ENCODE results near the gene SHOC2.

SHOC2 gene

GRCh38 chr10:110992006-110992800, 72.8 kb downstream of the SHOC2 start:
- Histone ChIP-seq H3K9me3 (ENCODE audit: insufficient read depth, low read depth, low read length) (no peaks in the 10 kb centered on the region), H3K36me3 (ENCODE audit: insufficient read depth, low read length) (0 out of 2 replicates have a peak, but pooled peaks cover 5% of the 10 kb centered on the region), H3K27me3 (ENCODE audit: insufficient read depth, low read length) (no peaks in the 10 kb centered on the region), H3K27ac (ENCODE audit: low read depth, low read length) (no peak overlapping the region), H3K4me1 (ENCODE audit: insufficient read depth, low read length) (0 out of 2 replicates have a peak, but pooled peaks cover 8% of the 10 kb centered on the region), H3K9ac (ENCODE audit: low read depth, low read length) (no peak overlapping the region), H3K4me3 (ENCODE audit: low read length) (no peak overlapping the region)
- 94% methylated on average over 3 of the region's 3 CpGs for whole genome bisulfite sequencing

GRCh38 chr10:110993024-110993693, 73.8 kb downstream of the SHOC2 start:
- Histone ChIP-seq H3K36me3 (ENCODE audit: insufficient read depth, low read length) (0 out of 2 replicates have a peak, but pooled peaks cover 5% of the 10 kb centered on the region), H3K4me1 (ENCODE audit: insufficient read depth, low read length) (0 out of 2 replicates have a peak, but pooled peaks cover 8% of the 10 kb centered on the region), H3K27me3 (ENCODE audit: insufficient read depth, low read length) (no peaks in the 10 kb centered on the region), H3K4me3 (ENCODE audit: low read length) (no peak overlapping the region), H3K27ac (ENCODE audit: low read depth, low read length) (no peak overlapping the region), H3K9ac (ENCODE audit: low read depth, low read length) (no peak overlapping the region), H3K9me3 (ENCODE audit: insufficient read depth, low read depth, low read length) (no peaks in the 10 kb centered on the region)
- 96% methylated on average over 2 of the region's 4 CpGs for WGBS

DNA sequence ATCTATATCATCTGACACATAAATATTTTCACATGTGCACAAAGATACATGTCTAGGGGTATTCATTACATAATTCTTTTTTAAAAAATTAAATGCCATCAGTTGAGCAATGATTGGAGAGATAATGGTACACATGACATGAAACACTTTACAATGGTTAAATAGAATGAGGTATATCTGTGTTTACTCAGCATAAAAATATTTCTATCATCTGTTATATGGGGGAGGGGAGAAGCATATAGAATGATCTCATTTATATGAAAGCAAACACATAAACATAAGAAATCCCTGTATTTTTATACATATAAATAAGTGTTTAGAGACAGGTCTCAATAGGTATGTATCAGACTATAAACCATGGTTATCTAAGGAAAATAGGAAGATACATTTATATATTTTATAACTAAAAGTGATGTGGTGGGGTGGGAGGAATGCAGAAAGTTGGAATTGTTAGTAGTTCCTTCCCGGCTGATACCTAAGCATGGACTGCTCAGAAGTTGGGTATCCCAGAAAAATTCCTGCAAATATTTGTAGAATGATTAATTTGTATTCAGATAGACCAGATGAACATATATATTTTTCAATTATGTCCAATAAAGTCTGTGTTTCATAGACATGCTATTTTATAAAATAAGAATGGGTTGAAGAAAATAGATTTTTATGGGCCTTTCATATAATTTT, 75.1 kb downstream of the SHOC2 start:
- Histone ChIP-seq H3K4me1 (ENCODE audit: insufficient read depth, low read length) (0 out of 2 replicates have a peak, but pooled peaks cover 8% of the 10 kb centered on the region), H3K4me3 (ENCODE audit: low read length) (no peak overlapping the region), H3K36me3 (ENCODE audit: insufficient read depth, low read length) (0 out of 2 replicates have a peak, but pooled peaks cover 5% of the 10 kb centered on the region), H3K27me3 (ENCODE audit: insufficient read depth, low read length) (no peaks in the 10 kb centered on the region), H3K27ac (ENCODE audit: low read depth, low read length) (no peak overlapping the region), H3K9ac (ENCODE audit: low read depth, low read length) (no peak overlapping the region), H3K9me3 (ENCODE audit: insufficient read depth, low read depth, low read length) (no peaks in the 10 kb centered on the region)
- WGBS: 100% methylated on average over 1 of the region's 1 CpG

DNA sequence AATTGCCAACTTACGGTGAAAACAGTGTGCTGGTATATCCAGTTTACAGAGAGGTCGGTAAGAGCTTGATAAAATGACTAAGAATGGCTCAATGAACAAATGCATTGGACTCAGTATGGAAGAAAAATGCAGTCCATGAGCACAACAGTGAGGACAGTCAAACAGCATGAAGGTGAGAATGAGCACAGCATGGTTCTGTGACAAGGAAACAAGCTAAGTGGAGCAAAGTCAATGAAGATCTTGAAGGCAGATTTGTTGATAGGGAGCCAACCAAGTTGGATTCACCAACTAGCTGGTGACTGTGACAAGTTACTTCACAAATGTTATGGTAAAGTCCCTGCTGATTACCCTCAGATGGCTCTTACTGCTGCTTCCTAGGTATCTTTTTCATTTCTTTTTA, 75.9 kb downstream of the SHOC2 start:
- Histone ChIP-seq H3K4me3 (ENCODE audit: low read length) (no peak overlapping the region), H3K36me3 (ENCODE audit: insufficient read depth, low read length) (peaks cover 7% of the 10 kb centered on the region; the same call in 1 of the 2 replicates), H3K9ac (ENCODE audit: low read depth, low read length) (no peak overlapping the region), H3K27ac (ENCODE audit: low read depth, low read length) (no peak overlapping the region), H3K4me1 (ENCODE audit: insufficient read depth, low read length) (0 out of 2 replicates have a peak, but pooled peaks cover 8% of the 10 kb centered on the region), H3K9me3 (ENCODE audit: insufficient read depth, low read depth, low read length) (no peaks in the 10 kb centered on the region), H3K27me3 (ENCODE audit: insufficient read depth, low read length) (no peaks in the 10 kb centered on the region)
- WGBS: 73% methylated on average over 2 of the region's 2 CpGs

- WGBS: 97% methylated on average over 5 of the region's 6 CpGs
- H3K4me3 ChIP-seq (ENCODE audit: low read length): no peak overlapping the region
- H3K4me1 ChIP-seq (ENCODE audit: insufficient read depth, low read length): 0 out of 2 replicates have a peak, but pooled peaks cover 8% of the 10 kb centered on the region
- peaks cover 13% of the 10 kb centered on the region for H3K36me3 ChIP-seq (ENCODE audit: insufficient read depth, low read length)
- no peaks in the 10 kb centered on the region for H3K9me3 ChIP-seq (ENCODE audit: insufficient read depth, low read depth, low read length)
- no peak overlapping the region for H3K9ac ChIP-seq (ENCODE audit: low read depth, low read length)
- H3K27me3 ChIP-seq (ENCODE audit: insufficient read depth, low read length): no peaks in the 10 kb centered on the region
- no peak overlapping the region for H3K27ac ChIP-seq (ENCODE audit: low read depth, low read length)
Observed at GRCh38 chr10:110996256-110996655, 76.9 kb downstream of the SHOC2 start.

GRCh38 chr10:111004016-111004415, 84.6 kb downstream of the SHOC2 start:
- Histone ChIP-seq H3K27ac (ENCODE audit: low read depth, low read length) (no peak overlapping the region), H3K36me3 (ENCODE audit: insufficient read depth, low read length) (peaks cover 38% of the 10 kb centered on the region), H3K9me3 (ENCODE audit: insufficient read depth, low read depth, low read length) (no peaks in the 10 kb centered on the region), H3K4me1 (ENCODE audit: insufficient read depth, low read length) (no peaks in the 10 kb centered on the region), H3K27me3 (ENCODE audit: insufficient read depth, low read length) (no peaks in the 10 kb centered on the region), H3K9ac (ENCODE audit: low read depth, low read length) (no peak overlapping the region), H3K4me3 (ENCODE audit: low read length) (no peak overlapping the region)
- WGBS: no CpG with 5 or more reads among the region's 1 CpG

- no peaks in the 10 kb centered on the region for H3K4me1 ChIP-seq (ENCODE audit: insufficient read depth, low read length)
Observed at GRCh38 chr10:111007486-111007885, 88.1 kb downstream of the SHOC2 start.

DNA sequence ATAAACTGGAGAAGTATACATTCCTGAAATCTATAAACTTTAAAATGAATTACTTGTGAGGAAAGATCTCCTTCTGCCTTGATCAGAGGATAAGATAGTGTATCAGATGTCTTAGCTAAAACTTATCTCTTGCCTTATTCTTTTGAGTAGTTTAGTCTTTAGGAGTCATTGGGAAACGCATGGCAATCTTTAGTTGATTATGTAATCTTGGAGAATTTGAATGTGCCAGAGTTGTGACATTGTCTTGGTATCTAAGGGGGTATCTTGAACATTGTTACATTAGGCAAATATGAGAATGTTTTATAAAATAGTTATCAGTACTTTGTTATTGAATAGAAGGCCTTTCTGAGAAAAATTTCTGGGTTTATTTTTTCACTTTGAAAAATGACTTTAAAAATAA, 95.8 kb downstream of the SHOC2 start:
- no peaks in the 10 kb centered on the region for H3K9me3 ChIP-seq (ENCODE audit: insufficient read depth, low read depth, low read length)
- no peak overlapping the region for H3K27ac ChIP-seq (ENCODE audit: low read depth, low read length)
- peaks cover 38% of the 10 kb centered on the region for H3K36me3 ChIP-seq (ENCODE audit: insufficient read depth, low read length)
- WGBS: 86% methylated on average over 1 of the region's 1 CpG
- no peaks in the 10 kb centered on the region for H3K27me3 ChIP-seq (ENCODE audit: insufficient read depth, low read length)
- H3K4me3 ChIP-seq (ENCODE audit: low read length): no peak overlapping the region
- H3K4me1 ChIP-seq (ENCODE audit: insufficient read depth, low read length): no peaks in the 10 kb centered on the region
- H3K9ac ChIP-seq (ENCODE audit: low read depth, low read length): no peak overlapping the region

More at GRCh38 chr10:111007486-111007885, 88.1 kb downstream of the SHOC2 start:
- Histone ChIP-seq H3K27me3 (ENCODE audit: insufficient read depth, low read length) (no peaks in the 10 kb centered on the region), H3K4me3 (ENCODE audit: low read length) (no peak overlapping the region), H3K9me3 (ENCODE audit: insufficient read depth, low read depth, low read length) (no peaks in the 10 kb centered on the region), H3K36me3 (ENCODE audit: insufficient read depth, low read length) (peaks cover 62% of the 10 kb centered on the region), H3K9ac (ENCODE audit: low read depth, low read length) (no peak overlapping the region), H3K27ac (ENCODE audit: low read depth, low read length) (no peak overlapping the region)
- no CpG with 5 or more reads among the region's 2 CpGs for whole genome bisulfite sequencing

GRCh38 chr10:111017098-111017497, 97.7 kb downstream of the SHOC2 start:
- peaks cover 23% of the 10 kb centered on the region for H3K36me3 ChIP-seq (ENCODE audit: insufficient read depth, low read length)
- WGBS: 96% methylated on average over 1 of the region's 2 CpGs

GRCh38 chr10:111018021-111018420, 98.6 kb downstream of the SHOC2 start:
- Histone ChIP-seq H3K9ac (ENCODE audit: low read depth, low read length) (no peak overlapping the region), H3K9me3 (ENCODE audit: insufficient read depth, low read depth, low read length) (peaks cover 8% of the 10 kb centered on the region; the same call in 1 of the 2 replicates), H3K4me3 (ENCODE audit: low read length) (no peak overlapping the region), H3K27me3 (ENCODE audit: insufficient read depth, low read length) (no peaks in the 10 kb centered on the region), H3K4me1 (ENCODE audit: insufficient read depth, low read length) (no peaks in the 10 kb centered on the region), H3K36me3 (ENCODE audit: insufficient read depth, low read length) (peaks cover 17% of the 10 kb centered on the region; the same call in 1 of the 2 replicates), H3K27ac (ENCODE audit: low read depth, low read length) (no peak overlapping the region)

More at GRCh38 chr10:111017098-111017497, 97.7 kb downstream of the SHOC2 start:
- no peak overlapping the region for H3K4me3 ChIP-seq (ENCODE audit: low read length)
- H3K27me3 ChIP-seq (ENCODE audit: insufficient read depth, low read length): no peaks in the 10 kb centered on the region
- H3K9me3 ChIP-seq (ENCODE audit: insufficient read depth, low read depth, low read length): no peaks in the 10 kb centered on the region; the same call in 1 of the 2 replicates
- no peak overlapping the region for H3K9ac ChIP-seq (ENCODE audit: low read depth, low read length)
- no peak overlapping the region for H3K27ac ChIP-seq (ENCODE audit: low read depth, low read length)
- no peaks in the 10 kb centered on the region for H3K4me1 ChIP-seq (ENCODE audit: insufficient read depth, low read length)

GRCh38 chr10:111023060-111023459, 103.7 kb downstream of the SHOC2 start:
- Histone ChIP-seq H3K27ac (ENCODE audit: low read depth, low read length) (no peak overlapping the region), H3K36me3 (ENCODE audit: insufficient read depth, low read length) (0 out of 2 replicates have a peak, but pooled peaks cover 11% of the 10 kb centered on the region), H3K4me3 (ENCODE audit: low read length) (no peak overlapping the region), H3K27me3 (ENCODE audit: insufficient read depth, low read length) (no peaks in the 10 kb centered on the region), H3K9me3 (ENCODE audit: insufficient read depth, low read depth, low read length) (peaks cover 26% of the 10 kb centered on the region), H3K9ac (ENCODE audit: low read depth, low read length) (no peak overlapping the region), H3K4me1 (ENCODE audit: insufficient read depth, low read length) (no peaks in the 10 kb centered on the region)
